Kidney (tissue), 14 donors: ENCODE results near the gene ANKRD44. TPM values are rescaled to one million over a fixed set of nuclear protein-coding genes. Genes with fewer than 3 reads are reported as not detected.

ENCODE experiments used
- DNase-seq, 5 donors: peaks; one replicate each; pipeline ENCODE4 v3.0.0-alpha.2; 2013 to 2020
- FAIRE-seq: peaks from 2 replicates; lab custom pipeline; 2012; peaks lifted over from hg19 to GRCh38; lab: Jason Lieb, UNC
- H3K27ac ChIP-seq, 2 donors: one replicate each; pipeline ENCODE4 v1.7.0; 2013; ENCODE audit warnings: low read depth in 2 of 2, low read length in 2 of 2, inconsistent platforms in 1 of 2
- H3K27me3 ChIP-seq: one replicate; pipeline ENCODE4 v1.7.1; 2013; ENCODE audit warnings: low read length, inconsistent platforms; ENCODE audit not compliant: control insufficient read depth, insufficient read depth
- H3K36me3 ChIP-seq, 3 donors: one replicate each; pipeline versions ENCODE4 v1.7.0 to v1.7.1; 2013; ENCODE audit warnings: low read length in 3 of 3, control low read depth in 1 of 3, inconsistent platforms in 1 of 3; ENCODE audit not compliant: insufficient read depth in 3 of 3, control insufficient read depth in 2 of 3
- H3K4me1 ChIP-seq, 3 donors: one replicate each; pipeline versions ENCODE4 v1.7.0 to v1.7.1; 2013; ENCODE audit warnings: low read length in 3 of 3, inconsistent platforms in 1 of 3, low read depth in 1 of 3; ENCODE audit not compliant: control insufficient read depth in 2 of 3, insufficient read depth in 2 of 3
- H3K4me3 ChIP-seq, 3 donors: one replicate each; pipeline versions ENCODE4 v1.7.0 to v1.8.1; 2013; ENCODE audit warnings: low read length in 3 of 3, control low read depth in 1 of 3, inconsistent platforms in 1 of 3
- H3K9ac ChIP-seq, 3 donors: one replicate each; pipeline versions ENCODE4 v1.7.0 to v1.7.1; 2013; ENCODE audit warnings: low read length in 3 of 3, control low read depth in 1 of 3, inconsistent platforms in 1 of 3
- H3K9me3 ChIP-seq, 3 donors: one replicate each; pipeline versions ENCODE4 v1.7.0 to v1.7.1; 2013; ENCODE audit warnings: low read length in 3 of 3, control low read depth in 1 of 3, inconsistent platforms in 1 of 3; ENCODE audit not compliant: control insufficient read depth in 2 of 3, insufficient read depth in 1 of 3
- CTCF ChIP-seq: IDR thresholded peaks from 3 replicates; pipeline ENCODE4 v1.5.1; 2012; ENCODE audit warnings: mild to moderate bottlenecking, moderate library complexity, borderline replicate concordance; ENCODE audit not compliant: insufficient read depth; ENCODE audit errors: extremely low read depth
- intact Hi-C: fragments of 100-400 bp; cut with DNase I; formaldehyde crosslinking; loops from one replicate; pipeline ENCODE4 v1.11.1; 2022
- polyA plus RNA-seq: library from polyadenylated mRNA; stranded (reverse); fragments of 350-450 nt; fragmentation: Illumina TruSeq; extraction: RNeasy Lipid Tissue Mini Kit (QIAGEN cat#74804); gene quantifications from one replicate; pipeline ENCODE4 v1.2.3, GENCODE V29; 2014; ENCODE audit warnings: low read depth, low replicate concordance; ENCODE audit not compliant: insufficient read depth
- total RNA-seq: library from RNA; stranded (reverse); fragmentation: NEBNext Ultra II Directional; extraction: Animal tissue kit (Norgen Biotek cat#: 25700); gene quantifications from one replicate; pipeline ENCODE4 v1.2.1, GENCODE V29; 2021
- donor health status: control.
- donor health status: control.
- donor health status: control.
- donor health status: control.
- donor health status: control.
- donor health status: DM: yes; HTN: yes; CAD: no.
- donor health status: Normal renal cell carcinoma (clear cell type).

ANKRD44 gene
- total and polyA plus RNA-seq, 2 donors from 2014 or later = 2.2 to 39.2 TPM

DNA sequence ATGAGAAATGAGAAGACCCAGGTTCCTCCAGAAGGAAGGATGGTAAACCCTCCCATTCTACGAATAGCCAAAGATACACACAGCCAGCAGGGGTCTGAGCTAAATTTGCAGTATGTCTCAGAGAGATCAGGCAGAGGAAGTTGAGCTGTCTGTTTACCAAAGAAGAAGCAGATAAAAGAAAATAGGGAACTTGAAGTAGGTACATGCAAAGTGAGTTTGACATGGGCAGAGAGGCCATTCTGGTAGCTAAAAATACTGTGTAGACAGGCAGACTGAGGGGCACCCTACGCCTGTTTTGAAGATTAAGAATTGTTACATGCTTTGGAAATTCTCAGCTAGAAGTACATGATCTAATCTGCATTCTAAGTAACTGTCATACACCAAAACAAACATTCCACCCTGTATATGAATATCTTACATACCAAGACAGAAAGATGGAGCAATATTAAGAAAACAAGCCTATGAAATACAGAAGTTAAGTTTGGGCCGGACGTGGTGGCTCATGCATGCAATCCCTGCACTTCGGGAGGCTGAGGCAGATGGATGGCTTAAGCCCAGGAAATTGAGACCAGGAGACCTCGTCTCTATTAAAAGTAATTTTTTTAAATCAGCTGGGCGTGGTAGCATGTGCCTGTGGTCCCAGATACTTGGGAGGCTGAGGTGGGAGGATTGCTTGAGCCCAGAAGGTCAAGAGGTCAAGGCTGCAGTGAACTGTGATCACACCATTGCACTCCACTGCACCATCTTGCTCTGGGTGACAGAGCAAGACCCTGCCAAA lies 157.9 kb downstream of the ANKRD44 start:
- no peak overlapping the region for H3K9ac ChIP-seq
- intact Hi-C loops = no loop called here
- H3K4me3 ChIP-seq = no peak overlapping the region
- H3K36me3 ChIP-seq = no peaks in the 10 kb centered on the region
- H3K27ac ChIP-seq = no peak overlapping the region
- no peak for DNase-seq
- no peaks in the 10 kb centered on the region for H3K4me1 ChIP-seq
- H3K27me3 ChIP-seq = no peaks in the 10 kb centered on the region
- H3K9me3 ChIP-seq = no peaks in the 10 kb centered on the region
- no peak for FAIRE-seq
- no peak for TF ChIP-seq CTCF

- Histone ChIP-seq H3K4me1 (no peaks in the 10 kb centered on the region), H3K9ac (no peak overlapping the region)
These were observed 161.0 kb downstream of the ANKRD44 start for GRCh38 chr2:197149546-197149945.

GRCh38 chr2:197148401-197148800 lies 162.2 kb downstream of the ANKRD44 start:
- Histone ChIP-seq H3K9ac (no peak overlapping the region), H3K27me3 (no peaks in the 10 kb centered on the region), H3K4me3 (no peak overlapping the region), H3K27ac (no peak overlapping the region), H3K4me1 (no peaks in the 10 kb centered on the region), H3K9me3 (no peaks in the 10 kb centered on the region), H3K36me3 (no peaks in the 10 kb centered on the region)
- TF ChIP-seq CTCF = no peak
- FAIRE-seq (no peak), DNase-seq (no peak)
- intact Hi-C loops = no loop called here

More at GRCh38 chr2:197149546-197149945, 161.0 kb downstream of the ANKRD44 start:
- no peaks in the 10 kb centered on the region for H3K36me3 ChIP-seq
- no peaks in the 10 kb centered on the region for H3K27me3 ChIP-seq
- intact Hi-C loops = no loop called here
- DNase-seq (no peak), FAIRE-seq (no peak)
- no peak overlapping the region for H3K4me3 ChIP-seq
- TF ChIP-seq CTCF = no peak
- no peak overlapping the region for H3K27ac ChIP-seq
- H3K9me3 ChIP-seq = no peaks in the 10 kb centered on the region
